Activated CD8-positive, alpha-beta memory T cell treated with anti-CD3 and anti-CD28 coated beads, Interleukin-2, amount 10 ng/mL, durations not matched to agents 7 days and 5 days (primary cell): ENCODE measurements around the gene INKA2. TPM values are rescaled to one million over a fixed set of nuclear protein-coding genes. Genes with fewer than 3 reads are reported as not detected.

Experiments
- ATAC-seq: fragments of 150-1000 bp; cut with Tn5 transposase; one replicate; pipeline ENCODE4 v1.10.0; 2021; ENCODE audit warnings: moderate library complexity
- CTCF ChIA-PET: fragments of 350-600 bp; sonication (Branson Sonifier 250); formaldehyde crosslinking; loops from one replicate; lab custom pipeline; 2021; ENCODE audit warnings: antibody characterized with exemption; lab: Charles Lee
- DNase-seq: peaks from one replicate; pipeline ENCODE4 v3.0.0-alpha.2; 2020
- H3K27ac Mint-ChIP-seq: one replicate; pipeline ENCODE4 v1.8.0; 2021; ENCODE audit warnings: mild to moderate bottlenecking, mixed read lengths
- H3K27me3 Mint-ChIP-seq: one replicate; pipeline ENCODE4 v1.8.0; 2021; ENCODE audit warnings: mixed read lengths
- H3K36me3 Mint-ChIP-seq: one replicate; pipeline ENCODE4 v1.8.0; 2021; ENCODE audit warnings: mild to moderate bottlenecking, mixed read lengths
- H3K4me1 Mint-ChIP-seq: one replicate; pipeline ENCODE4 v1.8.0; 2021; ENCODE audit warnings: mixed read lengths
- H3K4me3 Mint-ChIP-seq: one replicate; pipeline ENCODE4 v1.8.0; 2021; ENCODE audit warnings: mild to moderate bottlenecking, moderate library complexity, mixed read lengths
- H3K9me3 Mint-ChIP-seq: one replicate; pipeline ENCODE4 v1.8.0; 2022; ENCODE audit warnings: low read depth, mixed read lengths
- total RNA-seq, 2 experiments: library from RNA; stranded (reverse); gene quantifications; one replicate each; pipeline ENCODE4 v1.2.3, GENCODE V29; 2021

Gene INKA2
- total RNA-seq, 2 experiments from 2014 or later: 1.7 to 1.9 TPM

DNA sequence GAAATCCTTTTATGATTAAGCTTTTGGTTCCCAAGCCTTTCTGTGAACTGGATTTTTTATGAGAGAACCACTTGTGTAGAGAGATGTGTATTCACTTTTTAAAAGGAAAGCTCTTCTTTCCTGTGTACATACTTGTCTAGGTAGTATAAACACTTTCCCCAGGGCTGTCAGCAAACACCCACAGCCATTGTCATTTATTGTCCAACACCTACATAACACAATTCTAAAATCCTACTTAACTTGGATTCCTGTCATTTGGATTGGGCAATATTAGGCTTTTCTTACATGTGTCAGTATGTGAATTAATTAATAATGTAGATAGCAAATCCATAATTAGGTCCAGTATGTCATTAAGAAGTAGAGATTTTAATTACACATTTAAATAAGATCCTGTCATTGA, 28.8 kb upstream of the INKA2 start:
- no peak overlapping the region for H3K4me3 Mint-ChIP-seq
- H3K27ac Mint-ChIP-seq: no peak overlapping the region
- no peaks in the 10 kb centered on the region for H3K9me3 Mint-ChIP-seq
- ATAC-seq: no peak
- peaks cover 5% of the 10 kb centered on the region for H3K4me1 Mint-ChIP-seq
- CTCF ChIA-PET: interaction anchor here (0.9 to 2.0 kb wide), 9 partner anchors 13 to 382 kb away, joined by 3 to 7 read pairs (median 5); partner anchors contain the start of gene DDX20
- no peaks in the 10 kb centered on the region for H3K27me3 Mint-ChIP-seq
- DNase-seq: no peak
- peaks cover 34% of the 10 kb centered on the region for H3K36me3 Mint-ChIP-seq

DNA sequence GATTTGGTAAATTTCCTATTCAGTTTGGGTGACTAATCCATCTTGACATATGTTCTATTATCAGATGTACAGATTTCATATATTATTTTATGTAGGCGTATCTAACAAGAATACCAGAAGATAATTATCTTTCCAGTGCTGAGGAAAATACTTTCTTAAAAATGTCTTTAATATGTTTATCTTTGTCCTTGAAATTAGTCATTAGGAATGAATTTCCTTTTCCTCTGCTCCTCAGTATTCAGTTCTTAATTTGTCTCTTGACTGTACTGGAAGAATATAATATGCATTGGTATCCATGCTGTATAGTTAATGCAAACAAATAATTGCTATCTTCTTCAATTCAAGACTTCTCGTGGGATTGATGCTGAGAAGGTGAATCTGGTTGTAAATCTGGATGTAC, 23.1 kb upstream of the INKA2 start:
- ATAC-seq (no peak), DNase-seq (no peak)
- H3K27me3 Mint-ChIP-seq: no peaks in the 10 kb centered on the region
- no peak overlapping the region for H3K27ac Mint-ChIP-seq
- H3K9me3 Mint-ChIP-seq: no peaks in the 10 kb centered on the region
- H3K4me1 Mint-ChIP-seq: peaks cover 24% of the 10 kb centered on the region
- peaks cover 54% of the 10 kb centered on the region for H3K36me3 Mint-ChIP-seq
- H3K4me3 Mint-ChIP-seq: no peak overlapping the region
- CTCF ChIA-PET: interaction anchor here (1.3 kb wide), 1 partner anchor 24 kb away, joined by 4 read pairs; the partner anchor contains the start of gene INKA2

DNA sequence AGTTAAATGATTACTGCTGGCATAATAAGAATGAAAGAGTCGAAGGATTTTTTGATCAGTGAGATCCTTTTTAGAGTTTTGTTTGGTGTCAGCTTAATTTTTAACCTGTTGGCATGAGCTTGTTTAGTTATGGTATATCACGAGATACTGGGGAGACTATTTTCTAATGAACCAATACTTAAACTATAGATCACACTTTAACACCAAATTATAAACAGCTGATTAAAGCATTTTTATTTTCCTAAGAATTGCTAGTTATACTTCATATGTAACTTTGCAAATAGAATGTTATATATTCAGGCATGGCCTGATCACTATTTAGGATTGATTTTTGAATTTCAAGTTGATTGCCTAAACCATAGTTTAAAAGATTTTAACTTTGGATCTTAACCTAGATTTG, 22.5 kb upstream of the INKA2 start:
- Mint-ChIP-seq H3K27me3 (no peaks in the 10 kb centered on the region), H3K36me3 (peaks cover 51% of the 10 kb centered on the region), H3K27ac (no peak overlapping the region), H3K9me3 (no peaks in the 10 kb centered on the region), H3K4me1 (peaks cover 31% of the 10 kb centered on the region), H3K4me3 (no peak overlapping the region)
- ATAC-seq: no peak
- no peak for DNase-seq
- CTCF ChIA-PET: interaction anchor here (1.3 kb wide), 1 partner anchor 23 kb away, joined by 4 read pairs; the partner anchor contains the start of gene INKA2

DNA sequence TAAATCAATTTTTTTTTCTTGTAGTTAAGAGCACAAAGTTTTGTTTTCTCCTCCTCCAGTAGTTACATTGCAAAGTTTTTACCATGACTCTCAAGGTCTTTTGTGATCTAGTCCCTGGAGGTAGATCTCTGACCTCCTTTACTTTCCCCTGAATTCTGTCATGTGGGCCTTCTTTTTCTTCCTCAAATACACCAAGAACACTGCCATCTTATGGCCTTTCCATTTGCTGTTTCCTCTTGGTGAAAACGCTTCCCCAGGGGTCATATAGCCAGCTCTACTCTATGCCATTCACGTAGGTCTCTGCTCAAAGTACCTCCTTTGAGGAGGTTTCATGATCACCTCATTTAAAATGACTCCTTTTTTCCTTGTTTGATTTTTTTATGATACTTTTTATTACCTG, 19.2 kb upstream of the INKA2 start:
- CTCF ChIA-PET: interaction anchor here (0.7 to 1.6 kb wide), 2 partner anchors 246 to 538 kb away, joined by 3 read pairs; no protein-coding TSS in a partner anchor

DNA sequence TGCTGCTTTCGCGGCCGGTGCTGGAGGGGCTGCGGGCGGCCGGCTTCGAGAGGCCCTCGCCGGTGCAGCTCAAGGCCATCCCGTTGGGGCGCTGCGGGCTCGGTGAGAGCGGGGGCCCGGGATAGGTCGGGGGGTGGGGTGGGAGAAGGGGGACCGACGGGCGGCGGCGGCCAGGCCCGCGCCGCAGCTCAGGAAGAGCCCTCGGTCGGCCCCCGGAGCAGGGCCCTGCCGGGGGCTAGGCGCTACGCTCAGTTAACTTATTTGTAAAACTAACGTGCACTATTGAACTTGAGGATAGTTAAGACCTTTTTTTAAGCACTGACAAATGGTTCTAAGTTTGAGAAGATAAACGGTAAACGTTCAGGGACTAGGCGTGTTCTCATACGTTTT, 16.9 kb upstream of the INKA2 start:
- CTCF ChIA-PET: interaction anchor here (0.7 to 3.8 kb wide), 11 partner anchors 10 to 356 kb away, joined by 3 to 33 read pairs (median 3); partner anchors contain the start of gene INKA2
- H3K27ac Mint-ChIP-seq: peak overlapping the region; percentile 74
- ATAC-seq (peak; percentile 17), DNase-seq (no peak)
- no peaks in the 10 kb centered on the region for H3K27me3 Mint-ChIP-seq
- no peaks in the 10 kb centered on the region for H3K9me3 Mint-ChIP-seq
- peak overlapping the region; percentile 90 for H3K4me3 Mint-ChIP-seq
- H3K36me3 Mint-ChIP-seq: peaks cover 19% of the 10 kb centered on the region
- peaks cover 43% of the 10 kb centered on the region for H3K4me1 Mint-ChIP-seq

More for the DNA sequence above, 19.2 kb upstream of the INKA2 start:
- H3K4me1 Mint-ChIP-seq: peaks cover 40% of the 10 kb centered on the region
- H3K27ac Mint-ChIP-seq: no peak overlapping the region
- no peak overlapping the region for H3K4me3 Mint-ChIP-seq
- no peaks in the 10 kb centered on the region for H3K9me3 Mint-ChIP-seq
- peaks cover 29% of the 10 kb centered on the region for H3K36me3 Mint-ChIP-seq
- DNase-seq (no peak), ATAC-seq (no peak)
- H3K27me3 Mint-ChIP-seq: no peaks in the 10 kb centered on the region

DNA sequence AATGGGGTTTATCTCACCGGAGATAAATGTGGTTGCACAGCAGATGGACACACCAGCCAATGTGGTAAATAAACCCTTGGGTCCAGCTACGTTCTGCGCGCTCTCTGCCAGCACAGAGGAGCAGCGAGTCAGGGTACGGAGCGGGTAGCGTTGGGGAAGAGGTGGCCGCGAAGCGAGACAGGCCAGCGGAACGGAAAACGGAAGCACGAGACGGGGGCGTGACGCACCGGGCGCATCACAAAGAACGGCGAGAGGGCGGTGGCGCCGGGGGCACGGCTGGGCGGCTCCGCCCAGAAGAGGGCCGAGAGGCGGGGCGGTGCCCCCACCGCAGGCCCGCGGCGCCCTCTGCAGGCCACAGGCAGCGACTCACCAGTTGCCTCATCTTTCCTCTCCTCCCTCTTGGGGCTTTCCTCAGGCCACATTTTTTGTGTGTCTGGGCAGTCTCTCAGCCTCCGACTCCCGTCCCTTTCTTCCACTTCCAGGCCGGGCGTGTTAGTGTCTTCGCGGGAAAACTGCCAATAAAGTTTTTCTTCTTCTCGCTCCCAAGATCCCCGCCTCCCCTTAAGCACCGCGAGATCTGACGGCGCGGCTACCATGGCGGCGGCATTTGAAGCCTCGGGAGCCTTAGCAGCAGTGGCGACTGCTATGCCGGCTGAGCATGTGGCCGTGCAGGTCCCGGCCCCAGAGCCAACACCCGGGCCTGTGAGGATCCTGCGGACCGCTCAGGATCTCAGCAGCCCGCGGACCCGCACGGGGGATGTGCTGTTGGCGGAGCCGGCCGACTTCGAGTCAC, 16.3 kb upstream of the INKA2 start, which contains the start of gene DDX20:
Gene DDX20 (plus strand): TSS at position 571 of the 793 bp plus-strand sequence. CDS start 24 bp downstream, at position 595.
- CTCF ChIA-PET: interaction anchor here (0.7 to 3.8 kb wide), 27 partner anchors 8 to 864 kb away, joined by 3 to 33 read pairs (median 4); partner anchors contain the start of genes CAPZA1, INKA2 and ST7L
- peak; percentile 95 for DNase-seq
- H3K27me3 Mint-ChIP-seq: no peaks in the 10 kb centered on the region
- peak within 1 kb of the TSS; percentile 90 for H3K4me3 Mint-ChIP-seq
- peak; percentile 91 for ATAC-seq
- peaks cover 43% of the 10 kb centered on the region for H3K4me1 Mint-ChIP-seq
- H3K36me3 Mint-ChIP-seq: peaks cover 14% of the 10 kb centered on the region
- no peaks in the 10 kb centered on the region for H3K9me3 Mint-ChIP-seq
- H3K27ac Mint-ChIP-seq: peak within 1 kb of the TSS; percentile 95

DNA sequence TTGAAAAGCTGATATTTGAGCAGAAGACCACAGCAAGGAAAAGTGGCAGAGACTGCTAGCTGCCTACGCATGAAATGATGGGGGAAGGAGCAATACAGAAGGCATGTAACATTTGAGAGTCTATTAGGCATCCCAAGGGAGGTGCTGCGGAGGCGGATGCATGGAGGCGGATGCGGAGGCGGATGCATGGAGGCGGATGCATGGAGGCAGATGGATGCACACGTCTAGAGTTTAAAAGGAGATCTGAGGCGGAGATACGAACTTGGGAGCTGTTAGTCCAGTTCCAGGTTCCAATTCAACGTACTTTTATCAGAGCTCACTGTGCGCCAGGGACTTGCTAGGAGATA, 15.8 kb upstream of the INKA2 start:
- Mint-ChIP-seq H3K4me1 (peaks cover 41% of the 10 kb centered on the region), H3K27ac (peak overlapping the region; percentile 95), H3K4me3 (peak overlapping the region; percentile 90), H3K36me3 (peaks cover 12% of the 10 kb centered on the region), H3K9me3 (no peaks in the 10 kb centered on the region), H3K27me3 (no peaks in the 10 kb centered on the region)
- ATAC-seq: peak; percentile 15
- peak; percentile 67 for DNase-seq
- CTCF ChIA-PET: interaction anchor here (0.7 to 3.8 kb wide), 25 partner anchors 9 to 864 kb away, joined by 3 to 33 read pairs (median 4); partner anchors contain the start of genes CAPZA1, INKA2 and ST7L

DNA sequence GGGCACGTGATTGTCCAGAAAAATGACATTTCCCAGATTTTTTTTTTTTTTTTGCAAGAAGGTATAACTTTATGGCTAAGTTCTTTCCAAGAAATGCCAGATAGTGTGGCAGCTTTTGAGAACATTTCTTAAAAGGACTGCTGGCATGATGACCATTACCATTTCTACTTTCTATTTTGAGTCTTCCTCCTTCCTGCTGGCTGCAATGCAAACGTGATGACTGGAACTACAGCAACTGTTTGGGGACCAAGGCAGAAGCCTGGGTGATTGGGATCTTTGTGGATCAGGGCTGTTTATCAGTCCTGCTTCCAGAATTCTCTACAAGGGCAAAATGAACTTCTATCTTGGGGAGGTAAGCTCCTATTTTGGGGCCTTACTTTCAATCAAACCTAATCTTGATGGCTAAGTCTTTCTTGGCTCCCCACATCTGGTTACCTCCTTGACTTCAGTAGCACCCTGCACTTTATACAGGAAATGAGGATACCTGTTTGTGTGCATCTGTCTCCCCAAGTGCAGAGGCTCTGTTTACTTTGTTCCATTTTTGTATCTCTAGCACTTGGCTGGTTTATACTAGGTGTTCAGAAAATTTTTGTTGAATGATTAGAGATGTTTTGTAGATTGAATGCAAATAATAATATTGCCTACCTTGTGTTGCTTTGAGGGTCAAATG, 12.8 kb upstream of the INKA2 start:
- no peak overlapping the region for H3K4me3 Mint-ChIP-seq
- no peak overlapping the region for H3K27ac Mint-ChIP-seq
- H3K27me3 Mint-ChIP-seq: no peaks in the 10 kb centered on the region
- no peaks in the 10 kb centered on the region for H3K9me3 Mint-ChIP-seq
- peaks cover 27% of the 10 kb centered on the region for H3K4me1 Mint-ChIP-seq
- peaks cover 2% of the 10 kb centered on the region for H3K36me3 Mint-ChIP-seq
- CTCF ChIA-PET: interaction anchor here (0.7 to 3.8 kb wide), 7 partner anchors 13 to 270 kb away, joined by 3 to 17 read pairs (median 4); partner anchors contain the start of gene INKA2
- no peak for DNase-seq
- no peak for ATAC-seq

DNA sequence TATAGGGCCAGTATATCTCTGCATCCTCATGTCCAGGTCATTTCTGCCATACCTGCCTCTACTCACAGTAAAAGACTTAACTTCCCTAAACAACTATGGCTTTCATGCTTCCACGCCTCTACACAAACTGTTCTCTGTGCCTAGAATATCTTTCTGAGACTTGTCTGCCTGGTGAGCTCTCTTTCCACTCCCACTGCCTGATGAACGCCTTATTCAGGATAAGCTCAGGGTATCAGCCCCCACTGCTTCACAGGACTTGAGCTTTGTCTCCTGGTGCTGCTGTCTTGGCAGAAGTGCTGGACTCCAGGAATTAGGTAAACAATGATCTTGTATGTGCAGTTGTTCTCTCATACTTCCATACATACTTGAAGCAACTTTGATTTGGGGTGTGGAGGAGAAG, 11.7 kb upstream of the INKA2 start:
- Mint-ChIP-seq H3K27ac (no peak overlapping the region), H3K4me3 (no peak overlapping the region), H3K4me1 (peaks cover 21% of the 10 kb centered on the region), H3K9me3 (no peaks in the 10 kb centered on the region), H3K27me3 (no peaks in the 10 kb centered on the region), H3K36me3 (no peaks in the 10 kb centered on the region)
- CTCF ChIA-PET: interaction anchor here (1.0 to 3.8 kb wide), 7 partner anchors 12 to 269 kb away, joined by 3 to 17 read pairs (median 4); partner anchors contain the start of gene INKA2
- ATAC-seq (no peak), DNase-seq (peak; percentile 30)

DNA sequence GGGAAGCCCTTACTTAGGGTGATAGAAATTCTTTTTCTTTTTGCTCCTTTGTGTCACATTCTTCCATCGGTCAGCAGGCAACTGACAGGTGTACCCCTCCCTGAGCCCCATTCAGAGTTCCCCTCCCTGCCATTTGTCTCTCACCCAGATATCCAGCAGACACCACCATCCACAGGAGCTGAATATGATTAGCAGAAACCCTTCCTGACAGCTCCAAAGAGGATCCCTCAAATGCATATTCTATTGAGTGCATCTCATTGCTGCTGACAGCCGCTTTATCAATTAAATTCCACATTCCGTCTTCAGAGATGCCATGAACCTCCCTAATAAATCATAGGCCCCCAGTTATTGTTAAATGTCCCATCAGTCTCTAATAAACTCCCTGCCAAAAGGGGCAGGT, 10.4 kb upstream of the INKA2 start:
- CTCF ChIA-PET: interaction anchor here (1.2 to 3.8 kb wide), 5 partner anchors 11 to 300 kb away, joined by 3 to 17 read pairs (median 8); partner anchors contain the start of genes ATP5PB, INKA2 and WDR77
- no peaks in the 10 kb centered on the region for H3K27me3 Mint-ChIP-seq
- H3K27ac Mint-ChIP-seq: no peak overlapping the region
- H3K9me3 Mint-ChIP-seq: no peaks in the 10 kb centered on the region
- H3K4me3 Mint-ChIP-seq: no peak overlapping the region
- no peak for ATAC-seq
- peaks cover 16% of the 10 kb centered on the region for H3K4me1 Mint-ChIP-seq
- no peaks in the 10 kb centered on the region for H3K36me3 Mint-ChIP-seq
- peak; percentile 35 for DNase-seq

DNA sequence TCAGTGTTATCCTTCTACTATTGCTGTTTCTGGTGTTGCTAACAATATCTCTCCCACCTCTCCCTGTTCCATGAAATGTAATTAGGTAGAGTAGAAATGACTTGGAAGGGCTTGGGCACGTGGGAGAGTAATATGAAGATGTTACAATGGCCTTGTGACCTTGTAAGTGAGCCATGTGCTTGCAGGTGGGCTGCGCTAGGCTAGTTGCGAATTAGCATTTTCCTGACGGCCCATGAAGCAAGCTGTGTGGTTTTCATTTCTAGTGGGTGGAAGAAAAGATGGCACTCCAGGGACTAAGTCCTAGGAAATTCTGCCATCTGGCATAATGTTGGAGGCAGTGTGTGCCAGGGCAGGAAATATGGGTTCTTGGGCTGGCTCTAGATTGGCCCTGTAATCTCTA, 8.8 kb upstream of the INKA2 start:
- CTCF ChIA-PET: interaction anchor here (0.8 to 5.8 kb wide), 15 partner anchors 8 to 271 kb away, joined by 3 to 49 read pairs (median 7); partner anchors contain the start of genes ADORA3, DDX20, INKA2 and TMIGD3
- H3K4me3 Mint-ChIP-seq: no peak overlapping the region
- H3K27me3 Mint-ChIP-seq: peaks cover 3% of the 10 kb centered on the region
- no peak for DNase-seq
- peaks cover 10% of the 10 kb centered on the region for H3K4me1 Mint-ChIP-seq
- H3K27ac Mint-ChIP-seq: no peak overlapping the region
- ATAC-seq: no peak
- no peaks in the 10 kb centered on the region for H3K36me3 Mint-ChIP-seq
- no peaks in the 10 kb centered on the region for H3K9me3 Mint-ChIP-seq

DNA sequence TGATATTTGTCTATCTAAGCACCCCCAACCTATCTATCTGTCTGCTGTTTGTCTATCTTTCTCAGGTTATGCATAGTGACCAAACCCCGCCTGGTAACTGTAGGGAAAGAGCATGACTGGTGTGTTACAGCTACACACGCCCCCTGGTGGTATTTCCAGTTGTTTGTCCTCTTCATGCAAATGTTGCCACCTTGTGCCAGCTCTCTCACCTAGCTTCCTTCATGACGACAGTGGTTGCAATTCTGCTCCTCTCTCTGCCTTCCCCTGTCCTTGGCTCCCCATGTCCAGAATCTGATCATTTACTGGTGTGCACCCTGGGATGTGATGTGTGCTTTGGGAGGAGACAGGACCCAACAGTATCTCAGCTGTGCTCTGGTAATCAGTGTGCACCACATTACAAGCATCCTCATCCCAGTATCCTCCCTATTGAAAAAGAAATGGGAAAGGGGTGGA, 8.1 kb upstream of the INKA2 start:
- no peak overlapping the region for H3K27ac Mint-ChIP-seq
- H3K36me3 Mint-ChIP-seq: no peaks in the 10 kb centered on the region
- CTCF ChIA-PET: interaction anchor here (0.8 to 5.8 kb wide), 20 partner anchors 9 to 271 kb away, joined by 3 to 49 read pairs (median 6); partner anchors contain the start of genes ADORA3, DDX20, INKA2 and TMIGD3
- no peak overlapping the region for H3K4me3 Mint-ChIP-seq
- ATAC-seq (peak; percentile 91), DNase-seq (peak; percentile 84)
- peaks cover 10% of the 10 kb centered on the region for H3K4me1 Mint-ChIP-seq
- H3K9me3 Mint-ChIP-seq: no peaks in the 10 kb centered on the region
- peaks cover 8% of the 10 kb centered on the region for H3K27me3 Mint-ChIP-seq
